ENCODE measurements around the gene TEKTIP1. TPM values are rescaled to one million over a fixed set of nuclear protein-coding genes. Genes with fewer than 3 reads are reported as not detected.
A peak's percentile ranks its signal among the peaks of the same experiment; 100 is the strongest.

Gene TEKTIP1
- total RNA-seq, 1 donor from 2014 or later: not detected

GRCh38 chr19:3543150-3544057 lies 4.4 kb downstream of the TEKTIP1 start:
- Histone ChIP-seq H3K36me3 (peaks cover 17% of the 10 kb centered on the region), H3K27ac (replicated peaks) (no peak overlapping the region), H3K9me3 (replicated peaks) (no peaks in the 10 kb centered on the region), H3K4me3 (no peak overlapping the region), H3K27me3 (ENCODE audit: low read depth) (no peaks in the 10 kb centered on the region), H3K4me1 (peaks cover 11% of the 10 kb centered on the region)
- TF ChIP-seq CTCF (IDR thresholded peaks at IDR 0.05; ENCODE audit: borderline replicate concordance): no peak
- intact Hi-C loops (cut with micrococcal nuclease): no loop called here
- no peak for DNase-seq

- no peak for TF ChIP-seq CTCF (IDR thresholded peaks at IDR 0.05; ENCODE audit: borderline replicate concordance)
- peaks cover 11% of the 10 kb centered on the region for H3K4me1 ChIP-seq
- H3K36me3 ChIP-seq: peaks cover 17% of the 10 kb centered on the region
These were observed 5.0 kb downstream of the TEKTIP1 start for GRCh38 chr19:3544058-3544376.

GRCh38 chr19:3544742-3545668 lies 6.0 kb downstream of the TEKTIP1 start:
- H3K27ac ChIP-seq (replicated peaks): no peak overlapping the region
- H3K36me3 ChIP-seq: peaks cover 14% of the 10 kb centered on the region
- intact Hi-C loops (cut with micrococcal nuclease): no loop called here
- peak; percentile 71 for DNase-seq
- H3K4me3 ChIP-seq: no peak overlapping the region
- H3K4me1 ChIP-seq: peaks cover 11% of the 10 kb centered on the region
- no peaks in the 10 kb centered on the region for H3K9me3 ChIP-seq (replicated peaks)
- peak; percentile 94 for TF ChIP-seq CTCF (IDR thresholded peaks at IDR 0.05; ENCODE audit: borderline replicate concordance)
- no peaks in the 10 kb centered on the region for H3K27me3 ChIP-seq (ENCODE audit: low read depth)

More at GRCh38 chr19:3544058-3544376, 5.0 kb downstream of the TEKTIP1 start:
- H3K27ac ChIP-seq (replicated peaks): no peak overlapping the region
- DNase-seq: no peak
- no peaks in the 10 kb centered on the region for H3K27me3 ChIP-seq (ENCODE audit: low read depth)
- intact Hi-C loops (cut with micrococcal nuclease): no loop called here
- H3K9me3 ChIP-seq (replicated peaks): no peaks in the 10 kb centered on the region
- H3K4me3 ChIP-seq: no peak overlapping the region

- no peak for DNase-seq
- H3K36me3 ChIP-seq: peaks cover 14% of the 10 kb centered on the region
- intact Hi-C loops (cut with micrococcal nuclease): no loop called here
- peaks cover 11% of the 10 kb centered on the region for H3K4me1 ChIP-seq
- H3K4me3 ChIP-seq: no peak overlapping the region
- H3K27ac ChIP-seq (replicated peaks): no peak overlapping the region
- no peak for TF ChIP-seq CTCF (IDR thresholded peaks at IDR 0.05; ENCODE audit: borderline replicate concordance)
- H3K9me3 ChIP-seq (replicated peaks): no peaks in the 10 kb centered on the region
- H3K27me3 ChIP-seq (ENCODE audit: low read depth): no peaks in the 10 kb centered on the region
These were observed 6.7 kb downstream of the TEKTIP1 start for GRCh38 chr19:3545669-3546034.

- no peaks in the 10 kb centered on the region for H3K27me3 ChIP-seq (ENCODE audit: low read depth)
- H3K4me3 ChIP-seq: no peak overlapping the region
These were observed 7.1 kb downstream of the TEKTIP1 start for GRCh38 chr19:3546119-3546518.

More at GRCh38 chr19:3546119-3546518, 7.1 kb downstream of the TEKTIP1 start:
- no peak for TF ChIP-seq CTCF (IDR thresholded peaks at IDR 0.05; ENCODE audit: borderline replicate concordance)
- Histone ChIP-seq H3K27ac (replicated peaks) (no peak overlapping the region), H3K36me3 (peaks cover 14% of the 10 kb centered on the region), H3K9me3 (replicated peaks) (no peaks in the 10 kb centered on the region), H3K4me1 (peaks cover 11% of the 10 kb centered on the region)
- DNase-seq: no peak
- intact Hi-C loops (cut with micrococcal nuclease): no loop called here
